Endothelial cell of umbilical vein (primary cell): Measurements from ENCODE around the gene ATXN7L1. TPM values are rescaled to one million over a fixed set of nuclear protein-coding genes. Genes with fewer than 3 reads are reported as not detected.

Experiments used
- BruUV-seq: library from RNA; stranded (reverse); fragments of 400-500 nt; replicated peaks from 2 replicates; lab custom pipeline; 2021; lab: Mats Ljungman, UMichigan
- CTCF ChIA-PET: fragments of 300-600, 350-600 bp; sonication (Branson Sonifier 250); formaldehyde crosslinking; loops from one replicate; lab custom pipeline; 2021; ENCODE audit warnings: antibody characterized with exemption, inconsistent platforms; lab: Charles Lee
- POLR2A ChIA-PET: fragments of 300-600, 350-600 bp; sonication (Branson Sonifier 250); formaldehyde crosslinking; loops from one replicate; lab custom pipeline; 2021; ENCODE audit warnings: antibody characterized with exemption, inconsistent platforms; lab: Charles Lee
- DNase-seq: peaks from one replicate; pipeline ENCODE4 v3.0.0-alpha.2; 2011; ENCODE audit warnings: low read depth, low spot score
- FAIRE-seq: peaks from 2 replicates; lab custom pipeline; 2011; peaks lifted over from hg19 to GRCh38; lab: Jason Lieb, UNC
- H2AFZ ChIP-seq: 2 replicates; pipeline ENCODE4 v1.6.0; 2012; ENCODE audit warnings: low read depth, low read length, control low read depth, inconsistent platforms
- H3K27ac ChIP-seq: 2 replicates; pipeline ENCODE4 v1.5.1; 2011; ENCODE audit warnings: low read depth, mild to moderate bottlenecking, control low read depth, low read length, moderate library complexity; ENCODE audit not compliant: insufficient read depth
- H3K27me3 ChIP-seq, 2 experiments: 2 replicates each; pipeline versions ENCODE4 v1.6.0 to v1.6.1; 2011; ENCODE audit warnings: low read length in 2 of 2, mixed read lengths in 1 of 2; ENCODE audit not compliant: control insufficient read depth in 2 of 2, insufficient read depth in 2 of 2
- H3K36me3 ChIP-seq, 2 experiments: 2 replicates in 1 of 2; 3 replicates in 1 of 2; pipeline ENCODE4 v1.5.1; 2011; ENCODE audit warnings: low read length in 2 of 2, mild to moderate bottlenecking in 1 of 2, moderate library complexity in 1 of 2; ENCODE audit not compliant: control insufficient read depth in 2 of 2, insufficient read depth in 2 of 2; ENCODE audit errors: extremely low read depth in 1 of 2
- H3K4me1 ChIP-seq: 3 replicates; pipeline ENCODE4 v1.5.1; 2011; ENCODE audit warnings: mild to moderate bottlenecking, low read length; ENCODE audit not compliant: control insufficient read depth, insufficient read depth; ENCODE audit errors: extremely low read depth
- H3K4me2 ChIP-seq: 2 replicates; pipeline ENCODE4 v1.6.1; 2011; ENCODE audit warnings: low read length, control low read depth, mixed read lengths; ENCODE audit not compliant: insufficient read depth
- H3K4me3 ChIP-seq, 3 experiments: fragments of 200-600 bp in 1 of 3; sonication (generic), shearing (Covaris generic) in 1 of 3; replicated peaks in 1 of 3; 2 replicates each; pipeline ENCODE4 v1.5.1; 2011 to 2016; ENCODE audit warnings: control low read depth in 3 of 3, low read length in 3 of 3, mild to moderate bottlenecking in 2 of 3, inconsistent platforms in 1 of 3, low read depth in 1 of 3, moderate library complexity in 1 of 3; ENCODE audit not compliant: insufficient read depth in 1 of 3
- H3K79me2 ChIP-seq: 2 replicates; pipeline ENCODE4 v1.6.0; 2012; ENCODE audit warnings: low read length, inconsistent platforms; ENCODE audit not compliant: control insufficient read depth, insufficient read depth
- H3K9ac ChIP-seq: replicated peaks from 2 replicates; pipeline ENCODE3; 2011; ENCODE audit warnings: low read length, control low read depth; ENCODE audit not compliant: insufficient read depth; ENCODE audit errors: extremely low read depth
- H3K9me1 ChIP-seq: replicated peaks from 3 replicates; pipeline ENCODE4 v1.6.0; 2011; ENCODE audit warnings: mild to moderate bottlenecking, low read length; ENCODE audit not compliant: control insufficient read depth, insufficient read depth; ENCODE audit errors: extremely low read depth
- H3K9me3 ChIP-seq: replicated peaks from 2 replicates; pipeline ENCODE4 v1.5.1; 2012; ENCODE audit warnings: low read length, inconsistent platforms; ENCODE audit not compliant: control insufficient read depth, insufficient read depth
- H4K20me1 ChIP-seq: replicated peaks from 2 replicates; pipeline ENCODE3; 2011; ENCODE audit warnings: mild to moderate bottlenecking, low read length; ENCODE audit not compliant: control insufficient read depth, insufficient read depth; ENCODE audit errors: extremely low read depth
- EZH2 ChIP-seq: IDR thresholded peaks from 2 replicates; pipeline ENCODE4 v1.6.1; 2012; ENCODE audit warnings: borderline replicate concordance, low read depth, mild to moderate bottlenecking, moderate library complexity, low read length, inconsistent platforms; ENCODE audit not compliant: severe bottlenecking
- FOS ChIP-seq: IDR thresholded peaks from 2 replicates; pipeline ENCODE4 v1.6.1; 2011; ENCODE audit warnings: mild to moderate bottlenecking, low read length, moderate library complexity, borderline replicate concordance; ENCODE audit not compliant: insufficient read depth
- GATA2 ChIP-seq: IDR thresholded peaks from 2 replicates; pipeline ENCODE4 v1.7.0; 2011; ENCODE audit warnings: low read depth, mild to moderate bottlenecking, moderate library complexity, mixed read lengths, low read length; ENCODE audit not compliant: insufficient read length, insufficient read depth
- JUN ChIP-seq: IDR thresholded peaks from 2 replicates; pipeline ENCODE4 v1.6.1; 2011; ENCODE audit warnings: borderline replicate concordance, low read depth; ENCODE audit not compliant: insufficient read length, insufficient read depth
- MYC ChIP-seq: IDR thresholded peaks from one replicate; pipeline ENCODE4 v1.6.1; 2011; ENCODE audit warnings: mild to moderate bottlenecking, low read depth, low read length
- POLR2A ChIP-seq: IDR thresholded peaks from 2 replicates; pipeline ENCODE4 v1.6.1; 2012; ENCODE audit warnings: low read depth, mild to moderate bottlenecking, control low read depth, low read length
- POLR2AphosphoS5 ChIP-seq: IDR thresholded peaks from 2 replicates; pipeline ENCODE4 v1.6.1; 2012; ENCODE audit warnings: low read depth, mild to moderate bottlenecking, control low read depth, low read length, moderate library complexity; ENCODE audit not compliant: insufficient read depth
- dilution Hi-C: fragments of 300-500 bp; cut with MboI; formaldehyde crosslinking; loops from one replicate; pipeline ENCODE4 v1.15.0; 2019; ENCODE audit warnings: low sequenced_read_pairs; ENCODE audit not compliant: extremely low pct_ligation_motif_present
- intact Hi-C: fragments of 100-400 bp; cut with micrococcal nuclease; formaldehyde crosslinking; loops from one replicate; pipeline ENCODE4 v1.10.0; 2022
- polyA plus RNA-seq, 4 experiments: library from polyadenylated mRNA; depleted of rRNA in 3 of 4; stranded (reverse) in 3 of 4; unstranded in 1 of 4; fragments of >200 nt; gene quantifications; 2 replicates each; pipeline versions ENCODE4 v1.2.1 to v1.2.3, GENCODE V29; 2011 to 2012; ENCODE audit warnings: missing spikeins in 1 of 4
- total RNA-seq: library from RNA; stranded (reverse); gene quantifications from 2 replicates; pipeline ENCODE4 v1.2.3, GENCODE V29; 2021
- TF ChIP-seq, protein P1 (sequence below), 2 donors: IDR thresholded peaks; 1 replicate in 1 of 2; 2 replicates in 1 of 2; pipeline ENCODE4 v1.5.1; 2011; ENCODE audit warnings: low read length in 2 of 2, mild to moderate bottlenecking in 2 of 2, moderate library complexity in 2 of 2, control low read depth in 1 of 2, inconsistent platforms in 1 of 2, low read depth in 1 of 2; ENCODE audit not compliant: insufficient read depth in 1 of 2; ENCODE audit errors: extremely low read depth in 1 of 2
- TF ChIP-seq, protein P2 (sequence below): IDR thresholded peaks from 2 replicates; pipeline ENCODE4 v1.6.1; 2011; ENCODE audit not compliant: insufficient read depth, insufficient read length

ATXN7L1 gene
- total and polyA plus RNA-seq, 2 donors (not counting 3 experiments of a cell fraction or from before 2014, with no cell fraction given), result 4.6 to 15.6 TPM

DNA sequence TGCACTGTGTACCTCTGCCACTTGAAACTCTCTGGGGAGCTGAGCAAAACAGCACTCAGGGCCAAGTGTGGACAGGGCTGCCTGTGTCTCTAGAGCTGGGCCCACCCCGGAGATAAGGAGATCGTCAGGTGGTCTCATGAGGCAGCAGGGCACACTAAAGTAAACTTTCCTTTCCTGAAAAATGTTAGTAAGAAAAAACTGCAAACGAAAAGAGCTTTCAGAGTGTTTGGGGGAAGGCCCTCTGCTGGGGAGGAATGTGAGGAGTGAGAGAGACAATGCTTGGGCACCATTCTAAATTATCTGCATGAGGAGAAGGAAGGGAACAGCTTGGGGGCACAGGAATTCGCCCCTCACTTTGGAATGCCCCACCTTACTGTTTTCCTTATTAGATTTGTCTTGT lies 127.7 kb downstream of the ATXN7L1 start:
- CTCF ChIA-PET, result interaction anchor here (0.6 to 0.7 kb wide), 2 partner anchors 96 to 252 kb away, joined by 3 to 7 read pairs; no protein-coding TSS in a partner anchor
- POLR2A ChIA-PET, result interaction anchor here (0.6 kb wide), 1 partner anchor 39 kb away, joined by 3 read pairs; no protein-coding TSS in a partner anchor

More for the DNA sequence above, 127.7 kb downstream of the ATXN7L1 start:
- Histone ChIP-seq H3K4me3 (no peak overlapping the region), H3K4me1 (no peaks in the 10 kb centered on the region), H3K27me3 (no peaks in the 10 kb centered on the region), H3K9me3 (no peaks in the 10 kb centered on the region), H3K79me2 (no peaks in the 10 kb centered on the region), H3K9ac (no peak overlapping the region), H4K20me1 (no peaks in the 10 kb centered on the region), H3K4me2 (no peak overlapping the region), H3K36me3 (no peaks in the 10 kb centered on the region), H3K9me1 (no peaks in the 10 kb centered on the region), H3K27ac (no peak overlapping the region), H2AFZ (no peak overlapping the region)
- DNase-seq (no peak), FAIRE-seq (no peak)
- no TSS peak for BruUV-seq
- intact Hi-C loops, result no loop called here
- TF ChIP-seq, protein P1, sequence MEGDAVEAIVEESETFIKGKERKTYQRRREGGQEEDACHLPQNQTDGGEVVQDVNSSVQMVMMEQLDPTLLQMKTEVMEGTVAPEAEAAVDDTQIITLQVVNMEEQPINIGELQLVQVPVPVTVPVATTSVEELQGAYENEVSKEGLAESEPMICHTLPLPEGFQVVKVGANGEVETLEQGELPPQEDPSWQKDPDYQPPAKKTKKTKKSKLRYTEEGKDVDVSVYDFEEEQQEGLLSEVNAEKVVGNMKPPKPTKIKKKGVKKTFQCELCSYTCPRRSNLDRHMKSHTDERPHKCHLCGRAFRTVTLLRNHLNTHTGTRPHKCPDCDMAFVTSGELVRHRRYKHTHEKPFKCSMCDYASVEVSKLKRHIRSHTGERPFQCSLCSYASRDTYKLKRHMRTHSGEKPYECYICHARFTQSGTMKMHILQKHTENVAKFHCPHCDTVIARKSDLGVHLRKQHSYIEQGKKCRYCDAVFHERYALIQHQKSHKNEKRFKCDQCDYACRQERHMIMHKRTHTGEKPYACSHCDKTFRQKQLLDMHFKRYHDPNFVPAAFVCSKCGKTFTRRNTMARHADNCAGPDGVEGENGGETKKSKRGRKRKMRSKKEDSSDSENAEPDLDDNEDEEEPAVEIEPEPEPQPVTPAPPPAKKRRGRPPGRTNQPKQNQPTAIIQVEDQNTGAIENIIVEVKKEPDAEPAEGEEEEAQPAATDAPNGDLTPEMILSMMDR (IDR thresholded peaks at IDR 0.05; ENCODE audit: extremely low read depth in 1 of 2, insufficient read depth in 1 of 2, low read depth in 1 of 2, low read length in 2 of 2), result no peak
- no peak for TF ChIP-seq FOS
- TF ChIP-seq EZH2, result no peak
- TF ChIP-seq MYC, result no peak
- no peak for TF ChIP-seq GATA2
- TF ChIP-seq JUN, result no peak
- TF ChIP-seq POLR2AphosphoS5, result no peak
- TF ChIP-seq POLR2A, result no peak
- TF ChIP-seq, protein P2, sequence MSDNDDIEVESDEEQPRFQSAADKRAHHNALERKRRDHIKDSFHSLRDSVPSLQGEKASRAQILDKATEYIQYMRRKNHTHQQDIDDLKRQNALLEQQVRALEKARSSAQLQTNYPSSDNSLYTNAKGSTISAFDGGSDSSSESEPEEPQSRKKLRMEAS, result no peak
- dilution Hi-C loops, result no loop called here
